Loucy (cell line): ENCODE measurements around the gene PAQR7.

Experiments
- H2AFZ ChIP-seq: fragments of 200-600 bp; sonication (generic); 2 replicates; pipeline ENCODE4 v1.6.0; 2016; ENCODE audit warnings: antibody characterized with exemption, mild to moderate bottlenecking, low read length, moderate library complexity
- H3F3A ChIP-seq: fragments of 200-600 bp; 2 replicates; pipeline ENCODE4 v1.6.0; 2016; ENCODE audit warnings: antibody characterized with exemption, low read depth, mild to moderate bottlenecking
- H3K27me3 ChIP-seq: fragments of 200-600 bp; sonication (generic); 2 replicates; pipeline ENCODE4 v1.6.1; 2014; ENCODE audit warnings: low read length, mild to moderate bottlenecking; ENCODE audit not compliant: insufficient read depth, poor library complexity, severe bottlenecking
- H3K36me3 ChIP-seq: fragments of 200-600 bp; sonication (generic); 2 replicates; pipeline ENCODE4 v1.6.1; 2016; ENCODE audit warnings: low read length; ENCODE audit not compliant: insufficient read depth
- H3K4me1 ChIP-seq: fragments of 200-600 bp; sonication (generic); 2 replicates; pipeline ENCODE4 v1.5.1; 2014; ENCODE audit warnings: low read length, mild to moderate bottlenecking; ENCODE audit not compliant: insufficient read depth, poor library complexity, severe bottlenecking
- H3K4me2 ChIP-seq: fragments of 200-600 bp; sonication (generic); 2 replicates; pipeline ENCODE4 v1.6.0; 2014; ENCODE audit warnings: antibody characterized with exemption, low read length, low read depth, mild to moderate bottlenecking; ENCODE audit not compliant: poor library complexity, severe bottlenecking
- H3K4me3 ChIP-seq: fragments of 200-600 bp; sonication (generic); 2 replicates; pipeline ENCODE4 v1.5.1; 2014; ENCODE audit warnings: low read length, mild to moderate bottlenecking, mixed read lengths; ENCODE audit not compliant: poor library complexity, severe bottlenecking
- H3K79me2 ChIP-seq: fragments of 200-600 bp; sonication (generic); 2 replicates; pipeline ENCODE4 v1.6.1; 2014; ENCODE audit warnings: low read length; ENCODE audit not compliant: insufficient read depth
- H3K9ac ChIP-seq: fragments of 200-600 bp; sonication (generic); 2 replicates; pipeline ENCODE4 v1.6.0; 2014; ENCODE audit warnings: mild to moderate bottlenecking, low read depth, low read length, moderate library complexity; ENCODE audit not compliant: poor library complexity, severe bottlenecking
- H3K9me2 ChIP-seq: fragments of 200-600 bp; sonication (generic); replicated peaks from 2 replicates; pipeline ENCODE4 v1.6.1; 2016; ENCODE audit warnings: low read depth, low read length, mixed read lengths
- H3K9me3 ChIP-seq: fragments of 200-600 bp; sonication (generic); 2 replicates; pipeline ENCODE4 v1.6.1; 2014; ENCODE audit warnings: mild to moderate bottlenecking, antibody characterized with exemption, low read length, low read depth; ENCODE audit not compliant: insufficient read depth
- H4K20me1 ChIP-seq: fragments of 200-600 bp; sonication (generic); 2 replicates; pipeline ENCODE4 v1.6.0; 2014; ENCODE audit warnings: antibody characterized with exemption, low read length, mild to moderate bottlenecking; ENCODE audit not compliant: insufficient read depth, poor library complexity, severe bottlenecking
- EZH2phosphoT487 ChIP-seq: fragments of 200-600 bp; IDR thresholded peaks from 2 replicates; pipeline ENCODE4 v1.6.1; 2018; ENCODE audit warnings: antibody characterized with exemption, mild to moderate bottlenecking, moderate library complexity, borderline replicate concordance
- TF ChIP-seq, protein P1 (sequence below): fragments of 200-600 bp; sonication (generic); conservative IDR thresholded peaks from 2 replicates; pipeline ENCODE4 v1.5.1; 2014; ENCODE audit warnings: mild to moderate bottlenecking, antibody characterized with exemption, low read length

Gene PAQR7

DNA sequence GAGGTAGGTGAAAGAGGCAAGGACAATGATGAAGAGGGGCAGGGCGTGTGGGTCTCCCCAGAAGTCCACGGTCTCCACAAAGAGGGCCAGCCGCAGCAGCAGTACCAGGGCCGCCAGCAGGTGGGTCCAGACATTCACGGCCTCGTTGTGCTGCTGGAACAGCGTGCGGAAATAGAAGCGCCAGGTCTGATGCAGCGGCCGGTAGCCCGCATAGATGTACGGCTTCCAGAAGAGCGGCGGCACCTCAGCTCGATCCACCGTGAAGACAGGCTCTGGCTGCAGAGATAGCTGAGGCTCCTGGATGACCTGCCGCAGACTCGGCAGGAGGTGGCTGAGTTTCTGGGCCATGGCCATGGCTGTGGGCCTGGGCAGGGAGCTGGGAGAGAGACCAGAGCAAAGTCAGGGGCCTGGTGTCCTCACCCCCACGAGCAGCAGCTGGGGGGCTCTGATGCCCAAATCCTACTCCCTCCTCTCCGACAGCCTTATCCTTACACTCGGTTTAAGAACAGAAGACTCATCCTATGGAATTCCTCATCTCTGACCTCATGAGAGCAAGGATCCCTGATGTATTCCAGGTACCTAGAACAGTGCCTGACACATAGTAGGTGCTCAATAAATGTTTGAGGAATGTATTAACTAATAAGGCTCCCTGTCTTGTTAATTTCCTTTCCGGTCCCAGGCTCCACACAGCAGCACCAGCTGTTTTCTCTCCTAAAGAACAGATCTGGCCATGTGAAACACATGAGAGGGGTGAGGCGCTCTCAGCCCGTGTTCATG lies 11.8 kb downstream of the PAQR7 start:
- no peaks in the 10 kb centered on the region for H3K27me3 ChIP-seq
- H2AFZ ChIP-seq, result no peak overlapping the region
- H3K4me2 ChIP-seq, result no peak overlapping the region
- H3K36me3 ChIP-seq, result no peaks in the 10 kb centered on the region
- peaks cover 8% of the 10 kb centered on the region for H3K4me1 ChIP-seq
- no peaks in the 10 kb centered on the region for H4K20me1 ChIP-seq
- H3K79me2 ChIP-seq, result peaks cover 14% of the 10 kb centered on the region
- no peak overlapping the region for H3K9ac ChIP-seq
- H3K9me3 ChIP-seq, result no peaks in the 10 kb centered on the region
- no peak for TF ChIP-seq EZH2phosphoT487
- TF ChIP-seq, protein P1, sequence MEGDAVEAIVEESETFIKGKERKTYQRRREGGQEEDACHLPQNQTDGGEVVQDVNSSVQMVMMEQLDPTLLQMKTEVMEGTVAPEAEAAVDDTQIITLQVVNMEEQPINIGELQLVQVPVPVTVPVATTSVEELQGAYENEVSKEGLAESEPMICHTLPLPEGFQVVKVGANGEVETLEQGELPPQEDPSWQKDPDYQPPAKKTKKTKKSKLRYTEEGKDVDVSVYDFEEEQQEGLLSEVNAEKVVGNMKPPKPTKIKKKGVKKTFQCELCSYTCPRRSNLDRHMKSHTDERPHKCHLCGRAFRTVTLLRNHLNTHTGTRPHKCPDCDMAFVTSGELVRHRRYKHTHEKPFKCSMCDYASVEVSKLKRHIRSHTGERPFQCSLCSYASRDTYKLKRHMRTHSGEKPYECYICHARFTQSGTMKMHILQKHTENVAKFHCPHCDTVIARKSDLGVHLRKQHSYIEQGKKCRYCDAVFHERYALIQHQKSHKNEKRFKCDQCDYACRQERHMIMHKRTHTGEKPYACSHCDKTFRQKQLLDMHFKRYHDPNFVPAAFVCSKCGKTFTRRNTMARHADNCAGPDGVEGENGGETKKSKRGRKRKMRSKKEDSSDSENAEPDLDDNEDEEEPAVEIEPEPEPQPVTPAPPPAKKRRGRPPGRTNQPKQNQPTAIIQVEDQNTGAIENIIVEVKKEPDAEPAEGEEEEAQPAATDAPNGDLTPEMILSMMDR, result no peak
- no peaks in the 10 kb centered on the region for H3F3A ChIP-seq
- H3K9me2 ChIP-seq, result no peaks in the 10 kb centered on the region
- no peak overlapping the region for H3K4me3 ChIP-seq

GRCh38 chr1:25862785-25863485 lies 12.6 kb downstream of the PAQR7 start:
- peaks cover 20% of the 10 kb centered on the region for H3K79me2 ChIP-seq
- H2AFZ ChIP-seq, result no peak overlapping the region
- TF ChIP-seq EZH2phosphoT487, result no peak
- TF ChIP-seq, protein P1, result no peak
- H4K20me1 ChIP-seq, result no peaks in the 10 kb centered on the region
- no peak overlapping the region for H3K4me2 ChIP-seq
- H3K4me3 ChIP-seq, result no peak overlapping the region
- no peaks in the 10 kb centered on the region for H3K27me3 ChIP-seq
- no peak overlapping the region for H3K9ac ChIP-seq
- H3K9me3 ChIP-seq, result no peaks in the 10 kb centered on the region
- H3F3A ChIP-seq, result no peaks in the 10 kb centered on the region
- no peaks in the 10 kb centered on the region for H3K36me3 ChIP-seq
- H3K9me2 ChIP-seq, result no peaks in the 10 kb centered on the region
- H3K4me1 ChIP-seq, result peaks cover 13% of the 10 kb centered on the region

DNA sequence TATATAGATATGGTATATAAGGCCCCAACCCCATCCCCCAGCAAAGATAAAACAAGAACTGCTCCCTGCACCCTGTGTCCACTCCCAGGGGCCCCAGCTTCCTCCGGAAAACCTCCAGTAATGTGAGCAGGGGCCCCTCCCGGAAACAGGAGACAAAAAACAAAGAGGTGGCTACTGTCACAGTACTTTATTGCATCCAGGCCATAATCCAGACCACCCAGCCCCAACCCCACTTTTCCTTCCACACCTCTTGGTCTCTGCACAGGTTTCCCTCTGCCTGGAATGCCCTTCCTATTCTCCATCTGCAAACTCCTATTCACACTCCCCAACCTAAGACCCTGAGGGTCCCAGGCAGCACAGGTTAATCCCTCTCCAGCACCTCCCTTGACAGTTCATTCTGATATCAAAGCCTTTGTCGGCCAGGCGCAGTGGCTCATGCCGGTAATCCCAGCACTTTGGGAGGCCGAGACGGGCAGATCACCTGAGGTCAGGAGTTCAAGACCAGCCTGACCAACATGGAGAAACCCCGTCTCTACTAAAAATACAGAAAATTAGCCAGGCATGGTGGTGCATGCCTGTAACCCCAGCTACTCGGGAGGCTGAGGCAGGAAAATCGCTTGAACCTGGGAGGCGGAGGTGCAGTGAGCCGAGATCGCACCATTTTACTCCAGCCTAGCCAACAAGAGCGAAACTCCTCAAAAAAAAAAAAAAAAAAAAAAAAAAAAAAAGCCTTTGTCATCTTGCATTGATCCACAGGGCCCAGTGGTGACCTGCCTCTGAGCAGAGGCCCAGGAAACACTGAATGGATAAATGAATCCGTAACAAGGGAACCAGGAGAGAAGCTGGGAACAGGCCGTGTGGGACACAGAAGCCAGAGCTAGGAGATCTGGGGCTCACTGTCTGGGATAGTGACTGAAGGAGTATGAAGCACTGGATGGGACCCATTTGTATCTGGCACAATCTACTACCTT lies 13.9 kb downstream of the PAQR7 start:
- Histone ChIP-seq H3K4me2 (no peak overlapping the region), H3K9ac (no peak overlapping the region), H3K4me3 (no peak overlapping the region)

More for the DNA sequence above, 13.9 kb downstream of the PAQR7 start:
- TF ChIP-seq EZH2phosphoT487, result no peak
- TF ChIP-seq, protein P1, result no peak
- no peaks in the 10 kb centered on the region for H3K9me3 ChIP-seq
- no peaks in the 10 kb centered on the region for H3K9me2 ChIP-seq
- H3K27me3 ChIP-seq, result no peaks in the 10 kb centered on the region
- no peak overlapping the region for H2AFZ ChIP-seq
- H3K36me3 ChIP-seq, result no peaks in the 10 kb centered on the region
- no peaks in the 10 kb centered on the region for H4K20me1 ChIP-seq
- H3F3A ChIP-seq, result no peaks in the 10 kb centered on the region
- peaks cover 13% of the 10 kb centered on the region for H3K4me1 ChIP-seq
- peaks cover 24% of the 10 kb centered on the region for H3K79me2 ChIP-seq
